GM04504 (cell line): ENCODE results near the gene AVPR1B.

Experiments used
- DNase-seq: peaks from one replicate; pipeline ENCODE4 v3.0.0-alpha.2; 2012; ENCODE audit warnings: low read depth

AVPR1B gene, protein sequence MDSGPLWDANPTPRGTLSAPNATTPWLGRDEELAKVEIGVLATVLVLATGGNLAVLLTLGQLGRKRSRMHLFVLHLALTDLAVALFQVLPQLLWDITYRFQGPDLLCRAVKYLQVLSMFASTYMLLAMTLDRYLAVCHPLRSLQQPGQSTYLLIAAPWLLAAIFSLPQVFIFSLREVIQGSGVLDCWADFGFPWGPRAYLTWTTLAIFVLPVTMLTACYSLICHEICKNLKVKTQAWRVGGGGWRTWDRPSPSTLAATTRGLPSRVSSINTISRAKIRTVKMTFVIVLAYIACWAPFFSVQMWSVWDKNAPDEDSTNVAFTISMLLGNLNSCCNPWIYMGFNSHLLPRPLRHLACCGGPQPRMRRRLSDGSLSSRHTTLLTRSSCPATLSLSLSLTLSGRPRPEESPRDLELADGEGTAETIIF

DNA sequence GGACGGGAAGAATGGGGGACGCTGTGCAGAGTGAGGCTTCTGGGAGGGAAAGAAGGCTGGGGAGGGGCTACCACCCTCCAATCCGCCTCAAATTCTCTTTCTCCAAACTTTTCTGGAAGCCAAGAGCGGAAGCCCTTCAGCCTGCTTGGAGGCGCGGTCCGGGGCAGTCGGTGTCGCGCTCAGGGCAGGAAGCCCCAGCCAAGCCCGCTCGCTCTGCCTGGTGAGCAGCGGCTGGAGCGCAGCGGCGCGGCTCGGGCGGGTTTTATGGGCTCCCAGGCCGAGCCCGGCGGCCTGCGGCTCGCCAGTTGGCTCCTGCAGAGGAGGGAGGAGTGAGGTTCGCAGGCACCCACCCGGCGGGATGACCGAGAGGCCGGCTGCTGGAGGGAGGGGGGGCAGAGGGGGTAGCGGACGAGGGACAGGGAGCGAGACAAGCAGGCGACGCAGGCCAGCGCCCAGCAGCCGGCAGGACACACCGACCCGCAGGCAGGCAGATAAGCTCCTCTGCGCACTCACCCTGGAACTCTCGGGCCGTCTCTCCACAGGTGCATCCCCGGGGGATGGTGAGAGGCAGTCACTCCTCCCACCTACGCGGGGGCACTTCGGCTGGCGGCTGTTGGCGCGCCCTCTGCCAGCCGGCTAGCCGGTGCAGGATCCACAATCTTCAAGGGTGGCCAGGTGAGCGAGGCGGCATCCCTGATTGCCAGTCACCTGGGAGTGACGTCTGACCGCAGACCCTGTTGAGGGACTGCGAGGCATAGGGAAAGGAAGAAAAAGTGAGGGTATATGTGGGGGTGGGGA is at the start of gene AVPR1B:
AVPR1B (minus strand) TSS at position 238 of the 798 bp plus-strand sequence. CDS start 498 bp downstream, outside the sequence.
- peak; percentile 8 for DNase-seq

DNA sequence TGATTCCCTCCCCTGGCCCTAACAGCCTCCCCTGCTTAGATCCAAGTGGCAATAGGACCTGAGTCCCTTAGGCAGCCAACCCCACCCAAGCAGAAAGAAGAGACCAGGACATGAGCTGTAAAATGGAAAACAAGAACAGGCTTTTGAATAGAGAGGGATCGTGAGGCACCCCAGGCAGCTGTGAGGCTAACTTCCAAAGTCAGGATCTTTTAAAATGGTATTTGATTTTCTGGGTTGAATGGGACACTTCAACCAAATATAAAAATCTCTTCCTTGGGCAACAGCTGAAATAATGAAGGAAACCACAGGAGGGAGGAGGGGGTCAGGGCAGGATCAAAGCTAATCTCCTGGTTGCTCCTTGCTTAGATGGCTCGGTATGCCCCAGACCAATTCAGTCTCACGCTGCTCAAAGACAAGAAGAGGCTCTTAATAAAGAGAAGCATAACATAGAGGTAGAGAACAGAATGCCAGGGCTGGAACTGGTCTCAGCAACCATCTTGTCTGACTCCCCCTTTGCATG is 28.6 kb upstream of the AVPR1B start:
- no peak for DNase-seq

DNA sequence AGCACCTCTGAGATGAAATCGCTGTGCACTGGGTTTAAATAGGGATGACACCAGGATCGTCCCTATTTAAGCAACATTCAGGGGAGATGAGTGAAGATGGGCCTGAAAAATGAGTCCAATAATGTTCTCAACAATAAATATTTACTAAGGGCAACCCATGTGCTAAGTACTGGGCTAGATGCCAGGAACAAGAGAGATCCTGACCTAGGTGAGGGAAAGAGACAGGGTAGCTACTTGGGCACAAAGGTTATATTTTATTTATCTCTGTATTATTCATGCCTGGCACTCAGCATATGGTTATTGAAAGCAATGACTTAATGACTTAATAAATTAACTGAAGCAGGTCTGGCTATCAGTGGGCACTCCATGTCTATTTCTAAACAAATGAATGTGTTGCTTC is 27.4 kb upstream of the AVPR1B start:
- no peak for DNase-seq

DNA sequence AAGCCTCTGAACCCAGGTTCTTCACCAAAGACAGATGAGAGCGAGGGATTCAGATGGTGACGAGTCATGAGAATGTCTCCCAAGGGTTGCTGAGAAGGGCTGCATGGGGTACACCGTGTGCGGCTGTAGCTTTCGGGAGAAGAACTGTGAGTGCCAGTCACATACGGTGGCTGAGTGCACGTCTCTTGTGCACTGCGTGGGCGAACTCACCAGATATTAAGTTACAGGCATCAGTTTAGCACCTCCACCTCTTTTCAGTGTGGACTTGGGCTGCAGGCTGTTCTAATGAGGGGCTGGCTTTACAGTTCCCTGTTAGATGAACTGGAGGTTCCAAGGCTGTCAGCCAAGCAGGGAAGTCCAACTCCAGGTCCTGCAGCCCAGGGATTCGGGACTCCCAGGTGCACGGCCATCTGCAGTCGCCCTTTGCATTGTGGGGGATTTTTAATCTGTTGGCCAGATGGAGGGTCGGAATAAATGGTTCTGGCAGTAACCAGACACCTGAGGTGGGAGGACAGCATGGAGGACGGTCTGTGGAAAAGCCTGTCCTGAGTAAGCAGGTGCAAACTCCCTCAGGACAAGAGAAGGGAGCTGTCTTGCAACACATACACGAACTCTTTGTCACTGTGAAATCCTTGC is 26.5 kb upstream of the AVPR1B start:
- no peak for DNase-seq

DNA sequence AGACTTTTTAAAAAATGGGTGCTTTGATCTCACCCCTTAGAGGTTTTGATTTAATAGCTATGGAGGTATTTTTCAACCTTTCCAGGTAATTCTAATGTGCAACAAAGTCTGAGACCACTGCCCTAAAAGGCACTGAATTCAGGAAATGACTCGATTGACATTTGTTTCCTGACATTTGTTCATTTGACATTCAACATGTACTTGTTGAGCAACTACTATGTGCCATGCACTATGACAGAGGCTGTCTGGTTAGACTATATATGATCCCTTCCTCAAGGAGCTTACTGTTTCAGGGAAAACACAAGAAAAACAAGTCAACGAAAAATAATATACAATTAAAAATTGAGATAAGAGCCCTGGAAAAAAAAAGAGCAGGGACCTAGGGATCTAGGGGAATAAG is 25.6 kb upstream of the AVPR1B start:
- DNase-seq, result no peak

DNA sequence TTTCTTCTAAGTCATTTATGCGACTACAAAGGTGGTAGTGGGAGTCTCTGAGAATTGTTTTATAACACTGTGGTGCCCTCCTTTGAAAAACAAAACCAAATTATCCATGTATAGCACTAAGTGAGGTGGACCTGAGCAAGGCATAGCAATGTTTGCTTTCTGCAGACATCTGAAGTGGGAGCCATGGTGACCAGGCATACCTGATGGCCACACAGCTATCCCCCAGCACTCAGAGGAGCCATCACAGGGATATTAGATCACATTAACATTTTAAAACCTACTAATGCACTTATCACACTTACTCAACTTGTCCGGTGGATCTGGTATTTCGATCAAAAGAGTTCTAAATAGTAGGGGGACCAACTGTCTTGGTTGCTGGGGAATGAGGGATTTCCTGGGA is 24.8 kb upstream of the AVPR1B start:
- no peak for DNase-seq

DNA sequence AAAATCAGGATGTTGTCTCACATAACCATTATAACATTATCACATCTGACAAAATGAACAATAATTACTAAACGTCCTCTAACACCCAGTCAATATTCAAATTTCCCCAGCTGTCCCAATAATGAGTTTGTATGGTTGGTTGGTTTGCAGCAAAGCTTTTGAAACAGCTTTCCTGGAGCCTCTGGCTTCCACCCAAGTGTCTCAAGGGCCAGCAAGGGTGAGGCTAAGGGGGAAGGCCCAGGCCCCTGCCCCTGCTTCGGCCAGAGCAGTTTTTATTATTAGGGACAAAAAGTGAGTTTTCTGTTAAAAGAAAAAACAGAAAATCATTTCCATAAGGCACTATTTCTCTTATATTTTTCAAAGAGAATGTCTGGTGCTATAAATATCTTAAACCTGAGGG is 19.1 kb upstream of the AVPR1B start:
- DNase-seq, result no peak

DNA sequence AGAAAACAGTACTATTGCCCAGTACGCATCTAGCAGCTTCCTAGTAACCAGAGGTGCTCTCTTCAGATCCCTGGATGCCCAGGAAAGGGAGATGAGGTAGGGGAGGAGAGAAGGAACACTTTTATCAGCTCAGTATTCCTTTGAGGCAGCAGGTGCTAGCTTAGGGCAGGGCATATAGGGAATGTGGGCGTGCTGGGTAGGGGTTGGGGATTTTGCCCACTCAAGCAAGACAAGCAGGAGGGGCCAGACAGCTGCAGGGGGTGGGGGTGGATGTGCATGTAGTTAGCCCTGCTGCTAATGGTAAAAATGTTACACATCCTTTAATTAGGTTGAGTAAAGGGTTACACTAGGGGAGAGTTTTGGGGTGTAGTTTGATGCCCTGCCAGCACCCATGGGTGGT is 18.1 kb upstream of the AVPR1B start:
- no peak for DNase-seq

DNA sequence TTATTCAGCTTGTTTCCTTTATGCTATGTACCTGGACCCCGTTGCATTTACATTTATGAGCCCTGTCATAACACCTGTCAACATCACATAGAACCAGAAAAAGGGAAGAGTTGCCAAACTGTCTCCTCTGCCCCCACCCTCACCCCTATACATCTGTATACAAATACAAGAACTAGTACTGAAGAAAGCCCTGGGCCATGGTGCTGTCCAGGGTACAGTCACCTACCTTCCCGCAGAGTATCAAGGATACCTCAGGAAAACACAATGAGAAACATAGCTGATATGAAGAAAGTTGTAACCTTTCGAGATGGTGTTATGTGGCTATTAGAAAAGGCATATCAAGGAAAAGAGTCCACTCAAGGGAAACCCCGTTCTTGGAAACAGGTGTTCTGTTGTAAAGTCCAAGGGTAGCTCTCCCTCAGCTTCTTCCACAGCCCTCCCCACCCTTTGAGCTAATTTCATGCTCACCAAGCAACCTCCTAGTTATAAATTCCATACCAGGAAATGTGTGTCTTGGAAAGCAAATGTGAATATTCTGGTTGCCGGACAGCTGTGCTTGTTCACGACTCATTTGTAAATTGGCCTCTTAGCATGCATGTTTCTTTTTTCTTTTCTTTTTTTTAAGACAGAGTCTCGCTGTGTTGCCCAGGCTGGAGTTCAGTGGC is 16.7 kb upstream of the AVPR1B start:
- no peak for DNase-seq

DNA sequence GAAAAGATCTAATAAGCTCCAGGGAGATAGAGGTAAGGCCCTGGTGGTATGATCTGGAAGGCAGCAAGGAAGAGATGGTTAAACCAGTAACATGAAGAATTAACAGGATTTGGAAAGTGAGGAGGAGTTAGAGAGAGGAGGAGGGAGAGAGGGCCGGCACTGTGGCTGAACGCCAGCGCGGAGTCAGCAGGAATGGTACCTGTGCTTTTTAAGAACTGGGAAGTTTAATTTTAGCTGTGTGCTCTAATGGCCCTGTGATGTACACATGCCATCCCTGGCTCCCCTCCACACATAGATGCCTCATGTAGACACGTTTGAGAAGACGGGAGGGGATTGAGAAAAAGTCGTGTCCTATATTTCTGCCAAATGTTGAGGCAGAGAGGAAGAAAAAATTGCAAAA is 13.8 kb upstream of the AVPR1B start:
- no peak for DNase-seq

DNA sequence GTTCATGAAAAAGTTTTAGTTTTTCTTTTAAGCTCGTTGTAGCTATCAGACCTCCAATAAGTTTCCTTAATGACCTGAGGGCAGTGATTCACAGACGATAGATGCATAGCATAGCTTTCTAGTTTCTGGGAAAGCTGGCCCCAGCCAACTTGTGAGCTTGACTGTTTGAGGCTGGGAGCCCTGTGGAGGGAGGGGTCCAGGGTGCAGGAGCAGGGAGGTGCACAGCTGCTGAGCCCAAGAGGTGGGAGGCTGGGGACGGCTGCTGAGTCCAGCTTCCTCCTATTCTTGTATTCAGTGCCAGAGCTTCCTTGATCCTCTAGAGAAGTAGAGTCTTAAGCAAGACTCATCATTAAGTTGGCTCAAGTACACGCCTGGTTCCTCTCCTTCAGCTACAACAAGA is 11.0 kb upstream of the AVPR1B start:
- no peak for DNase-seq

DNA sequence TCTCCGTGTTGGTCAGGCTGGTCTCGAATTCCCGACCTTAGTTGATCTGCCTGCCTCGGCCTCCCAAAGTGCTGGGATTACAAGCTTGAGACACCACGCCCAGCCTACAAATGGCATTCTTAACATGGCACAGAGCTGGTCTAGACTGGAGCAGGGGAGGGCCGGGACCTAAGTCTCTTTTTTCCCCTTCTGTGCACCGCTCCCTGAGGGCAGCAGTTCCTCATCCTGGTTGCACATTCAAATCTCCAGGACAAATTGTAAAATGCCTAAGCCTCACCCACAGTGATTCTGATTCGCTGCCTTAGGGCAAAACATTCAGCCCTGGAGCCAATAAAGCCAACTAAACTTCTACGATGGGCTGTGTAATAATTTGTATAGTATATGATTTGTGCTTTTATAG is 10.1 kb upstream of the AVPR1B start:
- no peak for DNase-seq

DNA sequence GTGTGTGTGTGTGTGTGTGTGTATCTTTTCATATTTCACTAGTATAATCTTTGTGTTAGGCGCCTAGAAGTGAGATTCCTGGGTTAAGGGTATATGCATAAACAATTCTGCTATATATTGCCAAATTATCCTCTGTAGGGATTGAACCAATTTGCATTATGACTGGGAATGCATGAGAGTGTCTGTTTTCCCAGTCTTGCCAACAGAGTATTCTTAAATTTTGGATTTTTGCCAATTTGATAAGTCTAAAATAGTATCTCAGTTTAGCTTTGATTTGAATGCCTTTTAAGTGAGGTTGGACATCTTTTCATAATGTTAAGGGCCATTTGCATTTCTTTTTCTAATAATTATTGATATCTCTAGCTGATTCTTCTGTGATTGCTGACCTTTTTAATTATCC is 8.2 kb upstream of the AVPR1B start:
- DNase-seq, result no peak

DNA sequence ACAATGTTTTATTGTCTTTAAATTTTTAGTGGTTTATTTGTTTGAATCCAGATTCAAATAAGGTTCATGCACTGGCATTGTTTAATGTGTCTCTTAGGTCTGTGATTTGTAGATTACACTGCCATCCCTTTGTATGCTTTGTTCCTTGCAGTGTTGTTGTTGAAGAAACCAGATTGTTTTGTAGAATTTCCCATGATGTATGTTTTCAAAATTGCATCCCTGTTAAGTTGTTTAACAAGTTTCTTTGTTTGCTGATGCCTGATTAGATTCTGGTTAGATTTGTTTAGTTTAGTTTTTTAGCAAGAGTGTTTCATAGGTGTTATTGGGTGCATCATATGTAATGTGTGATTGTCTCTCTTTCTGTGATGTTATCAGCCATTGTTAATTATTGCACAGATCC is 5.5 kb upstream of the AVPR1B start:
- DNase-seq, result no peak

DNA sequence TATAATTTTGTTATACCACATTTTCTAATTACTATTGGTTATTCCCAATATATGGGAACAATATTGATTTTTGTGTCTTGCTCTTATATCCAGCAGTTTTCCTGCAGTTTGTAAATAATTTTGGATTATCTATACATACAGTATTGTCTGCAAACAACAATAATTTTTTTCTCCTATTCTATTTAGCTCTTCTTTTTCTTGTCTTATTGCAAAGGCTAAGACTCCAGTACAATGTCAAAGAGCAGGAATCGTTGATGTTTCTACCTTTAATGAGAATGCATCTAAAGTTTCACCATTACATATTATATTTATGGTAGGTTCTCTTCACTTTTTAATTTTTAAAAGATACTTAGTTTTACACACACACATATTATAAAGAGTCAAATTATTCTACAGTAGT is 4.1 kb upstream of the AVPR1B start:
- DNase-seq, result no peak

DNA sequence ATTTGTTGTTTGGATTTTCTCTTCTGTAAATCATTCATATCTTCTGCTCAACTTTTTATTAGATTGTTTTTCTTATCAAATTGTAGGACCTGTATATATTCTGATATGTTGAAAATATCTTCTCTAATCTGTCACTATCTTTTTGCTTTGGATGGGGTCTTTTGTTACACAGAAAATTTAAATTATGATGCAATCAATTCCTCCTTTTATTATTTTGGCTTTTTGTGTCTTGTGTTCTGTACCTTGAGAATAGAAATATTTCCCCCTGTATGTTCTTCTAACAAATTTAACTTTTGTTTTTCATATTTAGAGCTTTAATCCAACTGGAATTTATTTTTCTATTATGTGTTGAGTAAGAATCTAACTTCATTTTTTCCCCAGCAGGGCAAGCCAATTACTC is 3.2 kb upstream of the AVPR1B start:
- DNase-seq, result no peak

DNA sequence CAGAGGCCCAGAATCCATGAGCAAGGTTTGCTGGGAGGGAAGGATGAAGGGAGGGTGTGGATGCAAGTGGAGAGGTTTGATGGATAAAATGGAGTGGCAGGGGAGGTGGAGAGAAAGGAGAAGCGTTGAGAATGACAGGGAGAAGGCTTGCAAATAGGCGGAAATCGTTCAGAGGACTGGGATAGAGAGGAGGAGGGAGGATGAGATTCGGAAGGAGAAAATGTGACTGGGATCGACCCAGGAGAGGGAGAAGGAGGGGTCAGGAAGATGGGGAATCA is 376 bp downstream of the AVPR1B start:
- DNase-seq, result no peak

DNA sequence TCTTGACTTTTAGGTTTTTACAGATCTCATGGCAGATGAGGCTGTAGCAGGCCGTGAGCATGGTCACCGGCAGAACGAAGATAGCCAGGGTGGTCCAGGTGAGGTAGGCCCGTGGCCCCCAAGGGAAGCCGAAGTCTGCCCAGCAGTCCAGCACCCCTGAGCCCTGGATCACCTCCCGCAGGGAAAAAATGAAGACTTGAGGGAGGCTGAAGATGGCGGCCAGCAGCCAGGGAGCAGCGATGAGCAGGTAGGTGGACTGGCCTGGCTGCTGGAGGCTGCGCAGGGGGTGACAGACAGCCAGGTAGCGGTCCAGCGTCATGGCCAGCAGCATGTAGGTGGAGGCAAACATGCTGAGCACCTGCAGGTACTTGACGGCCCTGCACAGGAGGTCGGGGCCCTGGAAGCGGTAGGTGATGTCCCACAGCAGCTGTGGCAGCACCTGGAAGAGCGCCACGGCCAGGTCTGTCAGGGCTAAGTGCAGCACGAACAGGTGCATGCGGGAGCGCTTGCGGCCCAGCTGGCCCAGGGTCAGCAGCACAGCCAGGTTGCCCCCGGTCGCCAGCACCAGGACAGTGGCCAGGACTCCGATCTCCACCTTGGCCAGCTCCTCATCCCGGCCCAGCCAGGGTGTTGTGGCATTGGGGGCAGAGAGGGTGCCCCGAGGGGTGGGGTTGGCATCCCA is 856 bp downstream of the AVPR1B start:
- DNase-seq, result no peak

DNA sequence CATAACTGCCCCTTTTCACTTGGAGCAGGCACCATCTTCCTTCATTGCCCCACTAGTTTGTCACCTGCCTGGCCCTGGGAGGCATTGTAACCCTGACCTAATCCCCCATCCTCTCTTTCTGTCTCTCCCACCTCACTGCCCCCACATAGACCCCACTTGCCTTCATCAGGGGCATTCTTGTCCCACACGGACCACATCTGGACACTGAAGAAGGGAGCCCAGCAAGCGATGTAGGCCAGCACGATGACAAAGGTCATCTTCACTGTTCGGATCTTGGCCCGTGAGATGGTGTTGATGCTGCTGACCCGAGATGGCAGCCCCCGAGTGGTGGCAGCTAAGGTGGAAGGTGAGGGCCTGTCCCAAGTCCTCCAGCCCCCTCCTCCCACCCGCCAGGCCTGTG is 1.4 kb downstream of the AVPR1B start:
- no peak for DNase-seq

DNA sequence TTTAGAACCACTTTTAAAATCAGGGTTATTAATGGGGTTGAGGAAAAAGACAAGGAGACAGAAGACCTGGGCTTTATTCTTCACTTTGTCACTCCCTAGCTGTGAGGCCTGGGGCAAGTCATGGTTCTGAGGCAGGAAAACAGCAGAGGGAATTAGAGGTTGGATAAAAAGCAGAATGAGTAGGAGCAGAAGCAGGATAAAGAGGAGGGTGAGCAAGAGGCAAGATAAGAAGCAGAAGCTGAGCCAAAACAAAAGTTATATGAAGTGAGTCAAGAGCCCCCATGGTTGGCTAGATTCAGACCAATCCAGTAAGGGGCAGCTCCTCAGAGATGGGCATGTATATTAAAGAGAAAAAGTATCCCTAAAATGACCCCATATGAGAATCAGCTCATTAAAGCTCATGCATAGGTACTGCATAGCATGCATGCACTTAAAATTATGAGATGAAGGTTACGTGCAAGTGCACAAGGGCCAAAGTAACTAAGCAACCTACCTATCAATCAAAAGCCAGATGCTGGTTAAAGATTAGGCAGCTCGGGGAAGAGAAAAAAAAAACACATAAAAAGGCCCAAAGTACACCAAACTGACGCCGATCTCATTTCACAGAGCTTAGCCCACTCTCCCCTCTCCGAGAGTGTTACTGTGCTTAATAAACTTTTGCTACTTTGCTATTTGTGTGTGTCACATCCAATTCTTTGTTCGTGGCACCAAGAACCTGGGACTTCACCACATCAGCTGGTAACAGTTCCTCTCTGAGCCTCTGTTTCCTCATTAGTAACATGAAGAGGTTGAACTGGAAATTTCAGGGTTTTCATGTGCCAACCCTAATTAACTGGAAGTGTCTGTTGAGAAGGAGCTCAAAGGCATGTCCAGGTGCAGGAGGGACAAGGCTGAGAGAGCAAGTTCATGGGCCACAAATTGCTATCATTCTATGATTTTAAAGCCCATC is 2.2 kb downstream of the AVPR1B start:
- DNase-seq, result no peak
